ENCODE data around the gene FARP1. TPM values are rescaled to one million over a fixed set of nuclear protein-coding genes. Genes with fewer than 3 reads are reported as not detected.

Gene FARP1
- total and polyA plus RNA-seq, 2 of the 8 experiments (the other 6 are each of a cell fraction or from before 2014, with no cell fraction given), result 24.7 to 104 TPM

- no peak for DNase-seq (ENCODE audit: low read depth in 1 of 2, low spot score in 2 of 2)
- no peak overlapping the region for H3K4me2 ChIP-seq (ENCODE audit: insufficient read depth in 1 of 2, low read depth in 2 of 2, low read length in 2 of 2)
- peaks cover 0 to 22% of the 10 kb centered on the region in 2 experiments; a peak in 1 of 4 replicates for H3K79me2 ChIP-seq (ENCODE audit: control insufficient read depth in 1 of 2, insufficient read depth in 2 of 2, low read length in 2 of 2)
- H3K4me3 ChIP-seq (ENCODE audit: extremely low read depth in 1 of 4, insufficient read depth in 2 of 4, low read depth in 3 of 4, low read length in 4 of 4), result no peak overlapping the region
- no peak overlapping the region for H2AK5ac ChIP-seq (ENCODE audit: low read depth, low read length)
- H2AFZ ChIP-seq (ENCODE audit: low read length), result no peak overlapping the region
- no peaks in the 10 kb centered on the region for H3K27me3 ChIP-seq (replicated peaks in 1 of 4; ENCODE audit: control insufficient read depth in 3 of 4, extremely low read depth in 1 of 4, insufficient read depth in 3 of 4, low read length in 3 of 4)
- no peak overlapping the region for H3K14ac ChIP-seq (ENCODE audit: insufficient read length)
- no peak overlapping the region for H3K56ac ChIP-seq (replicated peaks; ENCODE audit: insufficient read length, low read depth, low read length)
- no peak overlapping the region for H4K5ac ChIP-seq (ENCODE audit: insufficient read length, low read depth, low read length)
- no peak overlapping the region for H3K23ac ChIP-seq (ENCODE audit: insufficient read length)
- 82% methylated on average over 21 of the region's 21 CpGs; no CpG with 5 or more reads in 1 of the 2 experiments for WGBS, 2 experiments (ENCODE audit: extremely low coverage in 1 of 2, insufficient coverage in 1 of 2, insufficient read length in 1 of 2, insufficient replicate concordance in 2 of 2, low coverage in 1 of 2, low lambda C conversion rate in 2 of 2, missing lambda C conversion rate in 1 of 2)
- H3K9me3 ChIP-seq (ENCODE audit: insufficient read depth in 2 of 2, low read depth in 1 of 2, low read length in 1 of 2), result no peaks in the 10 kb centered on the region
- peaks cover 0 to 9% (median 4%) of the 10 kb centered on the region in 4 experiments; a peak in 6 of 7 replicates for H3K4me1 ChIP-seq (replicated peaks in 1 of 4; ENCODE audit: control insufficient read depth in 3 of 4, insufficient read depth in 4 of 4, low read length in 3 of 4)
- H3K4ac ChIP-seq (replicated peaks; ENCODE audit: insufficient read length, low read depth, low read length), result no peak overlapping the region
- no peaks in the 10 kb centered on the region for H4K20me1 ChIP-seq (replicated peaks in 1 of 2; ENCODE audit: control insufficient read depth in 1 of 2, insufficient read depth in 2 of 2, low read length in 2 of 2)
- no peaks in the 10 kb centered on the region for H3K23me2 ChIP-seq (ENCODE audit: low read depth, low read length)
- H2BK15ac ChIP-seq (ENCODE audit: low read length), result no peak overlapping the region
- H3K27ac ChIP-seq (ENCODE audit: low read depth, low read length), result no peak overlapping the region
- no peak for FAIRE-seq
- no peak overlapping the region for H3K18ac ChIP-seq (ENCODE audit: extremely low read depth, low read length)
- peaks cover 0 to 3% (median 0%) of the 10 kb centered on the region in 4 experiments; a peak in 1 of 8 replicates for H3K36me3 ChIP-seq (ENCODE audit: control insufficient read depth in 2 of 4, insufficient read depth in 4 of 4, low read length in 3 of 4)
- no peak overlapping the region for H4K8ac ChIP-seq (ENCODE audit: extremely low read depth, insufficient read depth, low read length)
- no peak overlapping the region for H2BK12ac ChIP-seq (ENCODE audit: low read depth, low read length)
- H2BK120ac ChIP-seq (replicated peaks; ENCODE audit: low read depth, low read length), result no peak overlapping the region
- H4K91ac ChIP-seq (replicated peaks; ENCODE audit: insufficient read length, low read length), result no peak overlapping the region
- H2BK20ac ChIP-seq (ENCODE audit: low read length), result no peak overlapping the region
- POLR2A ChIA-PET (ENCODE audit: partially characterized antibody), result interaction anchor here (1.0 kb wide), 1 partner anchor 29 kb away, joined by 3 read pairs; no protein-coding TSS in a partner anchor
- peak overlapping the region in 1 of 4 experiments; percentile 19; a peak in 1 of 7 replicates for H3K9ac ChIP-seq (replicated peaks in 1 of 4; ENCODE audit: extremely low read depth in 1 of 4, low read depth in 3 of 4, low read length in 3 of 4)
- H3K79me1 ChIP-seq (ENCODE audit: low read depth, low read length), result no peaks in the 10 kb centered on the region; the same call in 1 of the 2 replicates
- CTCF ChIA-PET (ENCODE audit: partially characterized antibody), result interaction anchor here (0.6 kb wide), 3 partner anchors 133 to 264 kb away, joined by 3 read pairs; partner anchors contain the start of gene RNF113B
- H2BK5ac ChIP-seq (ENCODE audit: low read depth, low read length), result no peak overlapping the region
- TF ChIP-seq ATF2 (IDR thresholded peaks at IDR 0.05; ENCODE audit: low read length), result no peak
- no peak for TF ChIP-seq RFX5 (IDR thresholded peaks at IDR 0.05; ENCODE audit: borderline replicate concordance, low read depth, low read length)
- TF ChIP-seq FOSL1 (IDR thresholded peaks at IDR 0.05; ENCODE audit: insufficient read depth, low read depth, low read length), result no peak
- no peak for TF ChIP-seq POLR2A (IDR thresholded peaks at IDR 0.05; ENCODE audit: control extremely low read depth in 1 of 2, low read depth in 2 of 2, low read length in 2 of 2)
- no peak for TF ChIP-seq POU5F1 (IDR thresholded peaks at IDR 0.05; ENCODE audit: low read depth, low read length)
- no peak for TF ChIP-seq SIN3A (conservative IDR thresholded peaks at IDR 0.05 in 1 of 2, IDR thresholded peaks at IDR 0.05 in 1 of 2; ENCODE audit: low read depth in 1 of 2, low read length in 2 of 2)
- no peak for TF ChIP-seq RNF2 (IDR thresholded peaks at IDR 0.05; ENCODE audit: borderline replicate concordance, low read depth, low read length, missing control alignments, poor library complexity, severe bottlenecking)
- no peak for TF ChIP-seq NANOG (IDR thresholded peaks at IDR 0.05; ENCODE audit: insufficient read depth, low read depth, low read length, poor library complexity, severe bottlenecking)
- TF ChIP-seq CBX5 (IDR thresholded peaks at IDR 0.05; ENCODE audit: low read depth, low read length), result no peak
Observed at GRCh38 chr13:98309569-98310335, 166.9 kb downstream of the FARP1 start.

Data from H1 (cell line).